OCI-M1 (cell line): ENCODE measurements around the gene VSX1.

Experiments used
- DNase-seq: peaks from one replicate; lab custom pipeline; 2025; lab: John Stamatoyannopoulos, UW

Gene VSX1

GRCh38 chr20:25053255-25054031, 28.5 kb downstream of the VSX1 start:
- no peak for DNase-seq

GRCh38 chr20:25052255-25053194, 29.4 kb downstream of the VSX1 start:
- DNase-seq = no peak

DNA sequence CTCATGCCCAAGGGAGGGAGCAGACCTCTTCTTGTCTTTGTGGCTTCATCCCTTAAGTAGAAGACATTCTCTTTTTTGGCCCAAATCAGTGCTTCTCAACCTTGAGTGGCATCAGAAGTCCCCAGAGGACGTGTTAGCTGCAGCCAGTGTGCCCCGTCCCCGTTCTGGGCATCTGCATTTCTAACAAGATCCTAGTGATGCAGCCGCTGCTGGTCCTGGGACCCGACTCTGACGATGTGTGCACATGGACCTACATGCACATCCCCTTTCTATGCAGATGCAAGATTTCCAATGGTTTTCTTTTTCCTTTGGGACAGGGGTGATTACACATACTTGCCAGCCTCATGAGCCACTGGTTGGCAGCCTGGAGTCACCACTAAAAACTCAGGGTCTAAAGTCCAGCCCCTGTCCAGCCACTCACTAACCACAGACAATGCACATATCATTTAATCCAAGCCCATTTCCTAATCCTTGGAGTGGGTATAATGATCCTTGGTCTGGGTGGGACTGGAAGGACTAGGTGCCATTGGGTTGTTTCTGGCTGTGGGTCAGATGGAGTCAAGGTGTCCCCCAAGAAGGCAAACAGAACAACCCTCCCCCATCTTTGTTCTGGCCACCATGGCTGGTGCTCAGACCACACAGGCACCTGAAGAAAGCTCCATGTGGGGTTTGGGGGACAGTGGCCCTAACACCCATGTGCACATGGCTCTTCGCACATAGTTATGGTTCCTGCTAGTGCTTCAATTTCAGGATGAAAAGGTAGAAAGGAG, 30.4 kb downstream of the VSX1 start:
- DNase-seq = no peak

DNA sequence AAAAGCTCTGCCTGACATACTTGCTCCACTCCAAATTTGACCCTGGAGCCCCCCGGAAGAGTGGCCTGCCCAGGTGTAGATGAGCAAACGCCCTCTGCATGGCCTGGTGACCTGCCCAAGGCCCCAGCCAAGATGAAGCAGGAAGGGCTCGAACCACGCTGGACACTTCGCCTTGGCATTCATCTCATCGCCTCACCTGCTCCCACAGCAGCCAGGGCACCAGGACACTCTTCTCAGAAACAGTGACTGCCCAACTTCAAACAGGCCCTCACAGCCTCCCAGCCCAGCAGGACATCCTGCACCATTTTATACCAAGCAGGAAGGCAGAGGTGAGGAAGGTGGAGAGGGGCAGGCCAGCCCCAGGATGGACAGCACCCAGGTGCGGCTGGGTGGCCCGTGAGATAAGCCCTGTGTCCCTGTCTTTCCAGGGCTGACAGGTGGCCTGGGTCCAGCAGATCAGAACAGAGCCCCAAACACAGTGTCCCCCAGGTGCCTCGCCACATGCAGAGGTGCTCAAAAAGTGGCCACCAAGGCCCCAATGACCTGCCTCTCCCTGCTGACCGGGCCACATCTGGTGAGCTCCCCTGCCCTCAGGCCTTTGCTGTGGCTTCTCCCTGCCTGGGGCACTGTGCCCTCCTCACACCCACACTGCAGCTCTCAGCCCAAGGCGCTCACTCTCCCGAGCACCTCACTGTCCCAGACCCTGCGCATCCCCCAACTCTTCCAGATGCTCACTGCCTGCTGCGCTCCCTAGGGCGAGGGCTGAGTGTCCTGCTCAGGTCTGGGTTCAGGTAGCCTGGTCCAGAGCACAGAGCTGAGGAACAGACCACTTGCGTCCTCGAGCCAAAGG, 31.2 kb downstream of the VSX1 start:
- no peak for DNase-seq

GRCh38 chr20:25050082-25050481, 31.9 kb downstream of the VSX1 start:
- DNase-seq = no peak

DNA sequence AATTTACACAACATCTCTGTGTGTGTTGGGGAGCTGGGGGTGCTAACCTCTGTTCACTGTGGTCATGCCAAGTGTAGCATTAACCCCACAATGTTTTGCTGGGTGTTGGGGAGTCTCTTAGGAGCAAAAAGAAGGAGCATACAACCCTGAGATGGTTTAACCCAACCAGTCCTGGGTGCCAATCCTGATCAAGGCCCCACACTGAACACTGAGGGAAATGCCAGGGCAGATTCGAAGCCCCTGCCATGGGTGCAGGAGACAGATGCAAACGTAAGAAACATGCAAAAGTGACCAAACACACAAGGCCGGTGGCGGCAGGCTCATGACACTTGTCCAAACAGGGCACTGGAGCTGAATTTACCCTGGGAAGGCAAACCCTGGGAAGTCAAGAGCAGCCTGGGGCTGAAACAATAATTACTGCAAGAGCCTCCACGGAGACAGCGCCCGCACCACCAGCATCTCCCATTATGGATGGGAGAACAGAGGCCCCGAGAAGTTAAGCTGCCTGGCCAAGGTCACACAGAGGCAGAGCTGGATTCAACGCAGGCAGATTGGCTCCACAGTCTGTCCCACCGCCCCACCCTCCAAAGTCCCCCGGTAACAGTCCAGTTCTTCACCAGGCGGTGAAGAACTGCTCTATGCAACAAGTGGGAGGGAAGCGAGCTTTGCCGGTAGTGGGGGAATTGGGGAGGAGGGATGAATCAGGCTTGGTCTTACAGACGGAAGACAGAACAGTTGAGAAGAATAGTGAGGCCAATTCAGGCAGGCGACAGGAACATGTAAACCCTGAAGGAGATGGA, 32.5 kb downstream of the VSX1 start:
- no peak for DNase-seq

GRCh38 chr20:25048519-25048952, 33.4 kb downstream of the VSX1 start:
- DNase-seq = no peak

DNA sequence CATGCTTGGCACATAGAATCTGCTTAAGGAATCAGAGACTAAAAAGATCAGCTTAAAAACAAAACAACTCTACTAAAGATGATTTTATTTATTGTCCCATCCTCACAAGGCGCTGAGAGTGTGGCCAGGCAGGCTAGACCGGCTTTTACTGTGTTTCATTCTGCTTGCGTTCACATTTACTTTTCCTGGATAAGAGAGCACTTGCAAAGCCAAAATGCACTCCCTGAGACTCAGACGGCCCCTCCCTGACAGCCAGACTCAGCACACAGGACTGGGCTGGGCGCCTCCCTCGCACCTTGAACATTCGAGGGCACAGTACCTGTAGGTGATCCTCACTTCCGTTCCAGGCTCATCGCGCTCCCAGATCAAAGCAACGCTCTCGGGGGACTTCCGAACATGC, 34.2 kb downstream of the VSX1 start:
- no peak for DNase-seq

- no peak for DNase-seq
Observed at GRCh38 chr20:25046736-25047666, 34.9 kb downstream of the VSX1 start.

GRCh38 chr20:25046181-25046641, 35.7 kb downstream of the VSX1 start:
- DNase-seq = no peak

- DNase-seq = no peak
Observed at GRCh38 chr20:25045343-25045712, 36.6 kb downstream of the VSX1 start.

- DNase-seq = no peak
Observed at GRCh38 chr20:25044660-25045342, 37.1 kb downstream of the VSX1 start.

GRCh38 chr20:25044261-25044560, 37.7 kb downstream of the VSX1 start:
- DNase-seq = no peak

DNA sequence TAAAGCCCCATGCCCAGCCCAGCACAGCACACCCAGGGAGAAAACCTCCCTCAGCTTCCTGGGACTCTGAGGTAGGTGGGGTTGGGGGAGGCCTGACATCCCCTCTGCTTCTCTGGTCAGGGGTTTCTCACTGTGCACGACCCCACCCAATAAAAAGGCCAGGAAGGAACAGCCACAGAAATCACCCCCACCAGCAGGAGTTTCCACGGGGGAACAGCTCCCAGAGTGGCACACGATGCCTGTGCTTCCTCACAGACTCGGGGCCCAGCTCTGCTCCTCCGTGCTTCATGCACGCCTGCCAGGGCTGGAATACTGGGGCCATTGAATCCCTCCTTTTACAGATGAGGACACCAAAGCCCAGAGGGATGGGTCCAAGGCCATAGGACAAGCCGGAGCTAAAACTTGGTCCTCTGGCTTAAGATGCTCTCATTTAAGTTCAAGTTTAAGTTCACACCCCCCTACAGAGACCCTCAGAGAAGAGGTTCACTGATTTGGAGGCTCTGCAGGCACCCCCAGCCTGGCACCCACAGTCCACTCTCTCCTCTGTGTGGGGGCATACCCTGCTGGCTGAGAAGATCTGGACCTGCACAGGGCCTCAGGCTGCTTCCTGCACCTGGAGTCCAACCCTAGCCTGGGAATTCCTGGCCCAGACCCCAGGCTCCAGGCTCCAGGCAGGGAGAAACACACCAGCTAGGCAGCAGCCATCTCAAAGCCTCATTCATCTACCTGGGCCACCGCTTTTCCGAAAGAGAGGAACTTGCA, 38.3 kb downstream of the VSX1 start:
- DNase-seq = no peak

GRCh38 chr20:25042531-25043498, 39.1 kb downstream of the VSX1 start:
- DNase-seq = no peak

- no peak for DNase-seq
Observed at GRCh38 chr20:25041813-25042530, 40.0 kb downstream of the VSX1 start.
